HFFc6 (cell line): ENCODE results near the gene SCUBE1. TPM values are rescaled to one million over a fixed set of nuclear protein-coding genes. Genes with fewer than 3 reads are reported as not detected.
A peak's percentile ranks its signal among the peaks of the same experiment; 100 is the strongest.

Experiments used
- DNase-seq: peaks from one replicate; pipeline ENCODE4 v3.0.0-alpha.2; 2018
- H3K27ac Mint-ChIP-seq: 2 replicates; pipeline ENCODE4 v1.8.0; 2020; ENCODE audit warnings: mild to moderate bottlenecking, mixed read lengths
- H3K27me3 Mint-ChIP-seq: 2 replicates; pipeline ENCODE4 v1.8.0; 2021; ENCODE audit warnings: mild to moderate bottlenecking, moderate library complexity, mixed read lengths; ENCODE audit not compliant: insufficient read depth
- H3K36me3 Mint-ChIP-seq: 2 replicates; pipeline ENCODE4 v1.8.0; 2021; ENCODE audit warnings: low read depth, mixed read lengths
- H3K4me1 Mint-ChIP-seq: 2 replicates; pipeline ENCODE4 v1.8.0; 2020; ENCODE audit warnings: low read depth, mixed read lengths
- H3K4me3 Mint-ChIP-seq: 2 replicates; pipeline ENCODE4 v1.8.0; 2020; ENCODE audit warnings: mild to moderate bottlenecking, moderate library complexity, mixed read lengths
- H3K9me3 Mint-ChIP-seq: 2 replicates; pipeline ENCODE4 v1.8.0; 2020; ENCODE audit warnings: mild to moderate bottlenecking, mixed read lengths
- total RNA-seq, 6 experiments: library from RNA; stranded (reverse); fragmentation: NEBNext Ultra II Directional; extraction: Animal tissue kit (Norgen Biotek cat#: 25700); gene quantifications; 2 replicates in 1 of 6; 3 replicates in 5 of 6; pipeline ENCODE4 v1.2.3, GENCODE V29; 2021
- TF ChIP-seq, protein P1 (sequence below): fragments of 200-600 bp; sonication (generic); IDR thresholded peaks from 2 replicates; pipeline ENCODE4 v1.5.0; 2021; ENCODE audit warnings: antibody characterized with exemption, mild to moderate bottlenecking

Gene SCUBE1
- total RNA-seq, 6 experiments from 2014 or later = not detected

DNA sequence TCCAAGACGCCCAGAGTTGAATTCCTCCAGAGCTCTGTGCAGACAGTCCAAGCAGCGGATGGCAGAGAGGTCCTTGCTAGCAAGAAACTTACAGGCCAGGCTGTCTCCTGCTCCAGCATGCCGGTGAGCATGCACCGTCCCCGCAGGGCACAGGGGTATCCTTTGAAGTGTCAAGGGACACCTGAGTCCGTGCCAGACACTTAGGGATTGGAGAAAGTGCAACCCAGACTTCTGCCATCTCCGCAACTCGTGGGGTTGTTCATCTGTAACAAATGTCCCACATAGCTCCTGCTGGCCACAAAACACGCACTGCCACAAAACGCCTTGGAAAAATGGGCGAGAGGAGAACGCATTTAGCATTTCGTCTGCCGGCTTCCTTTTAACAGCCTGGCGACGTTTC lies 178.5 kb downstream of the SCUBE1 start:
- Mint-ChIP-seq H3K36me3 (peaks cover 5% of the 10 kb centered on the region; the same call in 1 of the 2 replicates), H3K27me3 (peaks cover 3% of the 10 kb centered on the region; the same call in 1 of the 2 replicates), H3K4me3 (no peak overlapping the region), H3K27ac (no peak overlapping the region), H3K4me1 (peaks cover 11% of the 10 kb centered on the region; the same call in 1 of the 2 replicates), H3K9me3 (no peaks in the 10 kb centered on the region)
- no peak for DNase-seq
- TF ChIP-seq, protein P1, sequence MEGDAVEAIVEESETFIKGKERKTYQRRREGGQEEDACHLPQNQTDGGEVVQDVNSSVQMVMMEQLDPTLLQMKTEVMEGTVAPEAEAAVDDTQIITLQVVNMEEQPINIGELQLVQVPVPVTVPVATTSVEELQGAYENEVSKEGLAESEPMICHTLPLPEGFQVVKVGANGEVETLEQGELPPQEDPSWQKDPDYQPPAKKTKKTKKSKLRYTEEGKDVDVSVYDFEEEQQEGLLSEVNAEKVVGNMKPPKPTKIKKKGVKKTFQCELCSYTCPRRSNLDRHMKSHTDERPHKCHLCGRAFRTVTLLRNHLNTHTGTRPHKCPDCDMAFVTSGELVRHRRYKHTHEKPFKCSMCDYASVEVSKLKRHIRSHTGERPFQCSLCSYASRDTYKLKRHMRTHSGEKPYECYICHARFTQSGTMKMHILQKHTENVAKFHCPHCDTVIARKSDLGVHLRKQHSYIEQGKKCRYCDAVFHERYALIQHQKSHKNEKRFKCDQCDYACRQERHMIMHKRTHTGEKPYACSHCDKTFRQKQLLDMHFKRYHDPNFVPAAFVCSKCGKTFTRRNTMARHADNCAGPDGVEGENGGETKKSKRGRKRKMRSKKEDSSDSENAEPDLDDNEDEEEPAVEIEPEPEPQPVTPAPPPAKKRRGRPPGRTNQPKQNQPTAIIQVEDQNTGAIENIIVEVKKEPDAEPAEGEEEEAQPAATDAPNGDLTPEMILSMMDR = no peak

GRCh38 chr22:43163241-43163795 lies 179.9 kb downstream of the SCUBE1 start:
- Mint-ChIP-seq H3K4me3 (no peak overlapping the region), H3K4me1 (0 out of 2 replicates have a peak, but pooled peaks cover 6% of the 10 kb centered on the region), H3K36me3 (peaks cover 8% of the 10 kb centered on the region; the same call in 1 of the 2 replicates), H3K9me3 (no peaks in the 10 kb centered on the region), H3K27me3 (peaks cover 3% of the 10 kb centered on the region; the same call in 1 of the 2 replicates), H3K27ac (no peak overlapping the region)
- DNase-seq = no peak
- TF ChIP-seq, protein P1 = no peak

GRCh38 chr22:43162412-43163150 lies 180.6 kb downstream of the SCUBE1 start:
- DNase-seq = no peak
- Mint-ChIP-seq H3K9me3 (no peaks in the 10 kb centered on the region), H3K27ac (no peak overlapping the region), H3K27me3 (peaks cover 5% of the 10 kb centered on the region), H3K4me3 (no peak overlapping the region), H3K4me1 (0 out of 2 replicates have a peak, but pooled peaks cover 6% of the 10 kb centered on the region), H3K36me3 (peaks cover 8% of the 10 kb centered on the region; the same call in 1 of the 2 replicates)
- TF ChIP-seq, protein P1 = no peak

GRCh38 chr22:43160497-43161126 lies 182.6 kb downstream of the SCUBE1 start:
- Mint-ChIP-seq H3K27ac (0 out of 2 replicates have a peak overlapping the region, but pooled peaks have one; percentile 33), H3K27me3 (peaks cover 3% of the 10 kb centered on the region), H3K36me3 (peaks cover 8% of the 10 kb centered on the region; the same call in 1 of the 2 replicates), H3K4me3 (no peak overlapping the region), H3K9me3 (no peaks in the 10 kb centered on the region), H3K4me1 (0 out of 2 replicates have a peak, but pooled peaks cover 6% of the 10 kb centered on the region)
- DNase-seq = no peak
- TF ChIP-seq, protein P1 = no peak

DNA sequence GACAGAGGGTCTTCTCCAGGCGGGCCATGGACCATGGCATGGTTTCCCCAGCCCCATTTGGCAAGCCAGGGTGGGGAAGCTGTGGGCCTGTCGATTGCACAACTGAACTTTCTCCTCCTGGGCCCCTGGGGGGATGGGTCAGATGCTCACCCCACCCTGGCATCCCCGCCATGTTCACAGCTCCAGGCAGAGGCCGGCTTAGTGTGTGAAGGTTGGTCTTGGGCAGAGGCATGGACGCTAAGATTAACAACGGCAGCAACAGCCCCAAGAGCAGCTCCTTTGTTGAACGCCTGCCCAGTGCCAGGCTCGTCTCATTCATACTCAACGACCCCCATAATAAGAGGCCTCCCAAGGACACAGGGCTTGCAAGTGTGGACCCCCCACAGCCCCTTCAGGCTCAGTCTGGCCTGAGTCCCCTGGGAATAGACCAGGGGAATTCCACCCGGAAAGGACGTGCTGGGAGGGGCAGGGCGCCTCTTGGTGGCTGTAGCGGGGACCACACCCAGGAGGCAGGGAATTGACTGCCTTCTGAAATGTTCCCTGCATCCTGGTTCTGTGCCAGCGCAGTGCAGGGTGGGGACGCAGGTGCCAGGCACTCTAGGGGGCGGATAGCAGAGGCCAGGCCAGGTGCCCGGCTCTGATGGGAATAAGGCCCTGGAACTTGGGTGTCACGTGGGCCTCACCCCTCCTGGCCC lies 183.5 kb downstream of the SCUBE1 start:
- Mint-ChIP-seq H3K27me3 (peaks cover 3% of the 10 kb centered on the region), H3K27ac (no peak overlapping the region), H3K4me1 (0 out of 2 replicates have a peak, but pooled peaks cover 6% of the 10 kb centered on the region), H3K9me3 (no peaks in the 10 kb centered on the region), H3K36me3 (peaks cover 8% of the 10 kb centered on the region; the same call in 1 of the 2 replicates), H3K4me3 (no peak overlapping the region)
- TF ChIP-seq, protein P1 = peak; percentile 60
- DNase-seq = no peak
